HEK293T (cell line): ENCODE results near the gene ID3.

ENCODE experiments used
- CTCF ChIA-PET: fragments of 350-600 bp; formaldehyde crosslinking; extraction: SDS; loops from one replicate; lab custom pipeline; 2021; ENCODE audit warnings: antibody characterized with exemption, inconsistent platforms; lab: Yijun Ruan, JAX
- POLR2A ChIA-PET: fragments of 350-600 bp; formaldehyde crosslinking; extraction: SDS; loops from one replicate; lab custom pipeline; 2020; ENCODE audit warnings: antibody characterized with exemption, inconsistent platforms; lab: Yijun Ruan, JAX
- DNase-seq: peaks from one replicate; pipeline ENCODE4 v3.0.0; 2012; ENCODE audit warnings: mixed read lengths; ENCODE audit errors: extremely low spot score
- ARNT ChIP-seq: fragments of 450-650 bp; IDR thresholded peaks from 2 replicates; pipeline ENCODE4 v1.6.1; 2017; ENCODE audit warnings: mild to moderate bottlenecking
- BHLHE40 ChIP-seq: fragments of 450-650 bp; IDR thresholded peaks from 2 replicates; pipeline ENCODE4 v1.6.1; 2016; ENCODE audit warnings: mild to moderate bottlenecking, moderate library complexity, borderline replicate concordance
- CTBP1 ChIP-seq: fragments of 450-650 bp; IDR thresholded peaks from 2 replicates; pipeline ENCODE4 v1.6.1; 2016; ENCODE audit warnings: borderline replicate concordance
- ELF4 ChIP-seq: fragments of 450-650 bp; IDR thresholded peaks from 2 replicates; pipeline ENCODE4 v1.6.1; 2017; ENCODE audit warnings: antibody characterized with exemption
- FOXA1 ChIP-seq: fragments of 450-650 bp; IDR thresholded peaks from 2 replicates; pipeline ENCODE4 v1.6.1; 2016; ENCODE audit warnings: mild to moderate bottlenecking
- FOXK2 ChIP-seq: fragments of 450-650 bp; IDR thresholded peaks from 2 replicates; pipeline ENCODE4 v1.6.1; 2016; ENCODE audit warnings: mild to moderate bottlenecking
- FOXM1 ChIP-seq: fragments of 450-650 bp; IDR thresholded peaks from 2 replicates; pipeline ENCODE4 v1.6.1; 2017; ENCODE audit warnings: mild to moderate bottlenecking, borderline replicate concordance
- HDGF ChIP-seq: fragments of 450-650 bp; IDR thresholded peaks from 2 replicates; pipeline ENCODE4 v1.6.1; 2017; ENCODE audit warnings: antibody characterized with exemption, borderline replicate concordance
- L3MBTL2 ChIP-seq: fragments of 450-650 bp; conservative IDR thresholded peaks from 2 replicates; pipeline ENCODE4 v1.6.1; 2016; ENCODE audit warnings: mild to moderate bottlenecking
- LEF1 ChIP-seq: fragments of 450-650 bp; IDR thresholded peaks from 2 replicates; pipeline ENCODE4 v1.6.1; 2017; ENCODE audit warnings: mild to moderate bottlenecking, borderline replicate concordance
- NFRKB ChIP-seq: fragments of 450-650 bp; IDR thresholded peaks from 2 replicates; pipeline ENCODE4 v1.6.1; 2016; ENCODE audit warnings: mild to moderate bottlenecking, moderate library complexity
- PKNOX1 ChIP-seq: fragments of 450-650 bp; IDR thresholded peaks from 2 replicates; pipeline ENCODE4 v1.6.1; 2016
- SP1 ChIP-seq: fragments of 450-650 bp; IDR thresholded peaks from 2 replicates; pipeline ENCODE4 v1.6.1; 2017
- SUZ12 ChIP-seq: fragments of 450-650 bp; IDR thresholded peaks from 2 replicates; pipeline ENCODE4 v1.6.1; 2016; ENCODE audit warnings: mild to moderate bottlenecking
- TARDBP ChIP-seq: fragments of 450-650 bp; IDR thresholded peaks from 2 replicates; pipeline ENCODE4 v1.6.1; 2016
- ZNF384 ChIP-seq: fragments of 450-650 bp; IDR thresholded peaks from 2 replicates; pipeline ENCODE4 v1.6.1; 2016

ID3 gene, protein sequence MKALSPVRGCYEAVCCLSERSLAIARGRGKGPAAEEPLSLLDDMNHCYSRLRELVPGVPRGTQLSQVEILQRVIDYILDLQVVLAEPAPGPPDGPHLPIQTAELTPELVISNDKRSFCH

GRCh38 chr1:23559136-23559984, at the start of gene ID3:
Gene ID3 (minus strand): TSS chr1:23559501. CDS start chr1:23559426, 75 bp downstream.
- POLR2A ChIA-PET, result interaction anchor here (0.7 to 3.9 kb wide), 28 partner anchors 9 to 215 kb away, joined by 3 to 35 read pairs (median 6); partner anchors contain the start of genes E2F2 and HNRNPR
- peak; percentile 70 for DNase-seq
- TF ChIP-seq FOXK2 (no peak), L3MBTL2 (peak; percentile 60)
- CTCF ChIA-PET, result interaction anchor here (0.7 to 2.9 kb wide), 4 partner anchors 29 to 105 kb away, joined by 3 to 16 read pairs (median 8); no protein-coding TSS in a partner anchor

DNA sequence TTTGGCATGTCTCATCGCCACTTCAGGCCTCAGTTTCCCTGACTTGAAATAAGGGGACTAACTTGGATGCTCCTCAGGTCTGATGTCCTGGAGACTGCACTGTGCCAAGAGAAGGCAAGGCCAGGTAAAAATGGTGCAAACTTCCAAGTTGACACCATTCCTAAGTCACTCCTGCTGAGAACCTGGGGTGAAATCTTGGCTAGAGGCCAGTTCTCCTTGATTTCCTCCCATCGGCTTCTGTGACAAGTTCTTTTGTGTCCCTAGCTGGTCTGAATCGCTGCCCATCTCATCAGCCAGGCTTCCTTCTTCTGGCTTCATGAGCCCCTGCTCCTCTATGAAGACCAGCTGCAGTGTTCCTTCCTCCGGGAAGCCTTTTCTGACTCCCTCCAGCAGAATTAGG, 48.6 kb upstream of the ID3 start:
- TF ChIP-seq L3MBTL2 (no peak), TARDBP (no peak), FOXA1 (no peak), FOXM1 (no peak), CTBP1 (no peak), ARNT (no peak), BHLHE40 (no peak), NFRKB (no peak)
- ChIA-PET CTCF (no interaction called here), POLR2A (interaction anchor here (1.2 kb wide), 1 partner anchor 52 kb away, joined by 3 read pairs; no protein-coding TSS in a partner anchor)
- no peak for DNase-seq

GRCh38 chr1:23601968-23602876, 42.9 kb upstream of the ID3 start:
- TF ChIP-seq HDGF (no peak), SP1 (no peak), FOXK2 (no peak), BHLHE40 (no peak), ZNF384 (no peak), ELF4 (no peak), LEF1 (no peak), SUZ12 (no peak), L3MBTL2 (no peak), PKNOX1 (no peak), TARDBP (no peak), NFRKB (no peak), FOXM1 (no peak), ARNT (no peak), FOXA1 (no peak)
- CTCF ChIA-PET, result interaction anchor here (0.7 kb wide), 1 partner anchor 26 kb away, joined by 3 read pairs; no protein-coding TSS in a partner anchor
- POLR2A ChIA-PET, result interaction anchor here (0.8 kb wide), 1 partner anchor 47 kb away, joined by 3 read pairs; no protein-coding TSS in a partner anchor
- no peak for DNase-seq

DNA sequence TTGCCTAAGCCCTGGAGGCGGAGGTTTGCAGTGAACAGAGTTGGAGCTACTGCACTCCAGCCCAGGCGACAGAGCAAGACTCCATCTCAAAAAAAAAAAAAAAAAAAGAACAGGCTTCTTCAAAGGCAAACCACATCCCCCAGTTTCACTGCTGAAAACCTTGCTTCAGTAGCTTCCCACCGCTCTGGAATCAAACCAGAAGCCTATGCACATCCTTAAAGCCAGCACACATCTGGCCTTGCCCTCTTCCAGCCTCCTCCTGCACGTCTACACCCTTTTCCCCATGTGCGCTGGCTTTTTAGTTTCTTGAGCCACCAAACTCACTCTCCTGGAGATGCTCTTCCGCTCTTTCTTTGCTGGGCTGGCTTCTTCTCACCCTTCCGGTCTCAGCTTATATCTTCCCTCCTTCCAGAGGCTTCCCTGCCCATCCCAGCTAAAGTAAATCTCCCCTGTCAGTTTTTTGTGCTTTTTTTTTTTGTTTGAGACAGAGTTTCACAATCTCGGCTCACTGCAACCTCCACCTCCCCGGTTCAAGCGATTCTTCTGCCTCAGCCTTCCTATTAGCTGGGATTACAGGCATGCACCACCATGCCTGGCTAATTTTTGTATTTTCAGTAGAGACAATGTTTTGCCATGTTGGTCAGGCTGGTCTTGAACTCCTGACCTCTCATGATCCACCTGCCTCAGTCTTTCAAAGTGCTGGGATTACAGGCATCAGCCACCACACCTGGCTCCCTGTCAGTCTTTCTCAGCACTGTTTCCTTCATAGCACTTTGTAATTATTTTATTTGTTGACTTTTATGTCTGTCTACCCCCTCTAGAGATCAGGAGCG, 42.0 kb upstream of the ID3 start:
- ChIA-PET CTCF (interaction anchor here (0.7 to 0.9 kb wide), 2 partner anchors 25 to 36 kb away, joined by 3 read pairs; no protein-coding TSS in a partner anchor), POLR2A (interaction anchor here (0.8 kb wide), 1 partner anchor 46 kb away, joined by 3 read pairs; no protein-coding TSS in a partner anchor)
- no peak for DNase-seq
- no peak for TF ChIP-seq LEF1
- no peak for TF ChIP-seq ARNT
- no peak for TF ChIP-seq HDGF
- no peak for TF ChIP-seq NFRKB
- TF ChIP-seq SUZ12, result no peak
- TF ChIP-seq ELF4, result no peak
- no peak for TF ChIP-seq SP1
- TF ChIP-seq TARDBP, result no peak
- no peak for TF ChIP-seq ZNF384
- TF ChIP-seq CTBP1, result no peak

DNA sequence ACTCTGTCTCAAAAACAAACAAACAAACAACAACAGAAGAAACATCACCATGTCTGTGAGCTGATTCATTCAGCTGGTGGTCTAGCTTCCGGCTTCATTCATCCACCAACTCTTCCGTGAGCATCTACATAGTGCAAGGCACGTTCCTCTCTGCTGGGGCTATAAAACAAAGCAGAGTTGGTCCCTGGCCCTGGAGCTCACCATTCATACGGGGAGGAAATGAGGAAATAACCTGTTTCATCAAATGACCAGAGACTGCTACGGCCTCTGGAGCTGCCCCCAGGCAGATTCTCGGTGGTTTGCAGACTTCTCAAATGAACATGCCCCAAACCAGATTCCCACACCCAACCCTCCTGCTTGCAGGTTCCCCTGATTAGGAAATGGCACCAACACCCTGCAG, 41.0 kb upstream of the ID3 start:
- TF ChIP-seq PKNOX1 (no peak), ARNT (no peak), FOXK2 (no peak), ZNF384 (no peak), TARDBP (no peak), ELF4 (no peak), HDGF (no peak), LEF1 (no peak), SP1 (no peak), FOXA1 (no peak), SUZ12 (no peak), FOXM1 (no peak), NFRKB (no peak)
- no peak for DNase-seq
- CTCF ChIA-PET, result no interaction called here
- POLR2A ChIA-PET, result no interaction called here
